NCI-H2227 (cell line): Measurements from ENCODE around the gene LPP.

Source experiments
- DNase-seq: peaks from one replicate; lab custom pipeline; 2025; ENCODE audit not compliant: unreplicated experiment; lab: John Stamatoyannopoulos, UW

LPP gene

GRCh38 chr3:188270423-188270972 lies 116.5 kb downstream of the LPP start:
- no peak for DNase-seq

GRCh38 chr3:188271226-188271914 lies 117.4 kb downstream of the LPP start:
- no peak for DNase-seq

GRCh38 chr3:188272481-188273372 lies 118.8 kb downstream of the LPP start:
- no peak for DNase-seq

GRCh38 chr3:188274249-188274915 lies 120.4 kb downstream of the LPP start:
- no peak for DNase-seq

- no peak for DNase-seq
These were observed 122.4 kb downstream of the LPP start for GRCh38 chr3:188276375-188276774.

GRCh38 chr3:188278717-188279324 lies 124.9 kb downstream of the LPP start:
- no peak for DNase-seq

- DNase-seq = no peak
These were observed 125.8 kb downstream of the LPP start for GRCh38 chr3:188279502-188280335.

GRCh38 chr3:188280627-188281026 lies 126.7 kb downstream of the LPP start:
- DNase-seq = no peak

- no peak for DNase-seq
These were observed 128.9 kb downstream of the LPP start for GRCh38 chr3:188282871-188283270.

- no peak for DNase-seq
These were observed 129.4 kb downstream of the LPP start for GRCh38 chr3:188283347-188283746.

- DNase-seq = no peak
These were observed 130.7 kb downstream of the LPP start for GRCh38 chr3:188284455-188285212.

GRCh38 chr3:188286087-188286513 lies 132.1 kb downstream of the LPP start:
- no peak for DNase-seq

GRCh38 chr3:188287339-188287738 lies 133.4 kb downstream of the LPP start:
- DNase-seq = no peak

GRCh38 chr3:188287762-188288505 lies 134.0 kb downstream of the LPP start:
- DNase-seq = no peak

- no peak for DNase-seq
These were observed 138.3 kb downstream of the LPP start for GRCh38 chr3:188292251-188292650.

- DNase-seq = no peak
These were observed 138.9 kb downstream of the LPP start for GRCh38 chr3:188292827-188293226.

GRCh38 chr3:188294113-188294512 lies 140.2 kb downstream of the LPP start:
- no peak for DNase-seq

GRCh38 chr3:188294823-188295487 lies 141.0 kb downstream of the LPP start:
- peak; percentile 8 for DNase-seq
